Left ventricle myocardium inferior (tissue), 1 donor: ENCODE results near the gene NCL. TPM values are rescaled to one million over a fixed set of nuclear protein-coding genes. Genes with fewer than 3 reads are reported as not detected.

Experiments used
- DNase-seq: peaks from one replicate; pipeline ENCODE4 v3.0.0-alpha.2; 2020
- H3K27ac ChIP-seq: fragments of 200-600 bp; replicated peaks from 2 replicates; pipeline ENCODE4 v1.8.0; 2021
- H3K27me3 ChIP-seq: fragments of 200-600 bp; 2 replicates; pipeline ENCODE4 v1.8.0; 2021; ENCODE audit warnings: low read depth
- H3K36me3 ChIP-seq: fragments of 200-600 bp; 2 replicates; pipeline ENCODE4 v1.8.0; 2021
- H3K4me1 ChIP-seq: fragments of 200-600 bp; 2 replicates; pipeline ENCODE4 v1.8.0; 2021
- H3K4me3 ChIP-seq: fragments of 200-600 bp; 2 replicates; pipeline ENCODE4 v1.8.0; 2021; ENCODE audit warnings: mild to moderate bottlenecking, moderate library complexity
- H3K9me3 ChIP-seq: fragments of 200-600 bp; replicated peaks from 2 replicates; pipeline ENCODE4 v1.8.0; 2021
- intact Hi-C: fragments of 100-400 bp; cut with micrococcal nuclease; formaldehyde crosslinking; loops from one replicate; pipeline ENCODE4 v1.11.0; 2022
- long read RNA-seq: library from polyadenylated mRNA; unstranded; transcript quantifications from one replicate; pipeline ENCODE4 v2.0.0, GENCODE V29; 2021
- total RNA-seq: library from RNA; stranded (reverse); fragmentation: NEBNext Ultra II Directional; extraction: Animal tissue kit (Norgen Biotek cat#: 25700); gene quantifications from one replicate; pipeline ENCODE4 v1.2.1, GENCODE V29; 2021
- TF ChIP-seq, protein P1 (sequence below): fragments of 200-600 bp; IDR thresholded peaks from 2 replicates; pipeline ENCODE4 v1.8.0; 2021; ENCODE audit warnings: antibody characterized with exemption, mild to moderate bottlenecking, borderline replicate concordance
- donor health status: DM: no; HTN: yes; CAD: no; lungs with severe emphysema.

NCL gene, protein sequence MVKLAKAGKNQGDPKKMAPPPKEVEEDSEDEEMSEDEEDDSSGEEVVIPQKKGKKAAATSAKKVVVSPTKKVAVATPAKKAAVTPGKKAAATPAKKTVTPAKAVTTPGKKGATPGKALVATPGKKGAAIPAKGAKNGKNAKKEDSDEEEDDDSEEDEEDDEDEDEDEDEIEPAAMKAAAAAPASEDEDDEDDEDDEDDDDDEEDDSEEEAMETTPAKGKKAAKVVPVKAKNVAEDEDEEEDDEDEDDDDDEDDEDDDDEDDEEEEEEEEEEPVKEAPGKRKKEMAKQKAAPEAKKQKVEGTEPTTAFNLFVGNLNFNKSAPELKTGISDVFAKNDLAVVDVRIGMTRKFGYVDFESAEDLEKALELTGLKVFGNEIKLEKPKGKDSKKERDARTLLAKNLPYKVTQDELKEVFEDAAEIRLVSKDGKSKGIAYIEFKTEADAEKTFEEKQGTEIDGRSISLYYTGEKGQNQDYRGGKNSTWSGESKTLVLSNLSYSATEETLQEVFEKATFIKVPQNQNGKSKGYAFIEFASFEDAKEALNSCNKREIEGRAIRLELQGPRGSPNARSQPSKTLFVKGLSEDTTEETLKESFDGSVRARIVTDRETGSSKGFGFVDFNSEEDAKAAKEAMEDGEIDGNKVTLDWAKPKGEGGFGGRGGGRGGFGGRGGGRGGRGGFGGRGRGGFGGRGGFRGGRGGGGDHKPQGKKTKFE
- 262 TPM for total RNA-seq
- long read RNA-seq, full-length matches to known transcripts: 184 of 207 reads
- long read RNA-seq, partial matches to known transcripts: 14 of 207 reads
- long read RNA-seq, other reads (novel, unspliced or antisense): 9 of 207 reads

DNA sequence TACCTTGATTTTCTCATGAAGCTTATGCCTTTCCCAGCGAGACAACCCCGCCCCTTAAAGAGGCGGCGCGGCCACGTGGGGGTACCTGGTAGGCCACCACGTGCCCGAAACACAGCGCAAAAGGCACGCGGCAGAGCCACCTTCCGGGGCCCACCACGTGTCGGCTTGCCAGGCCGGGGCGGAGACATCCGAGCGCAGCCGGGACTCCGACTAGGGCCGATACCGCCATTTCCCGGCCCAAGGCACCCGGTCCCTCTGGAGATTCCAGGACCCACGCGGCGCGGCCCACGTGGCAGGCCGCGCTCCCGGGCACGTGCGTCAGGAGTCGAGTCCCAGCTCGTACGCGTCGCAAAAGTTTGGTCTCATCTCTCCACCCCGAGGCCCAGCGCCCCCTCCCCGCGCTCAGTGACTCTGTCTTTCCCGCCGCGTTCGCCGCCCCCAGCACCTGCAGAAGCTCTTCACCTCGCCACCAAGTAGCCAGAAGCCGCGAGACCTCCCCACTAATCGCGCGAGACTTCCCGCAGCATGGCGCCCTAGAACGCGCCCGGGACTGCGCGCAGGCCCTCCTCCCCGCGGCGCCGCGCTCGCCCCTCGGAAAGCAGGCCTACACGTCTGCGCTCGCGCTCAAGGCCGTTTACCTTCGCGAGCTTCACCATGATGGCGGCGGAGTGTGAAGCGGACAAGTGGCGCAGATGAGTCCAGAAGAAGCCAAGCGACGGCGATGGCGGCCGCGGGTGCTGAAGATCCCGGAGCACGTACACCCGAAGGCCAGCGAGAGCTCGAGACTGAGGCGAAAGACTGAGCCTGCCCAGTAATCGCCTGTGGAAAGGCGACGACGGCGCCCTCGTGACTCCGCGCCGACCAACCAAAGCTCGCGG, at the start of gene NCL:
TSS of gene NCL (minus strand) at position 787 of the 878 bp plus-strand sequence. CDS start at position 656, 131 bp downstream.
- Histone ChIP-seq H3K9me3 (no peaks in the 10 kb centered on the region), H3K36me3 (peaks cover 40% of the 10 kb centered on the region), H3K4me3 (peak within 1 kb of the TSS; percentile 86), H3K27me3 (no peaks in the 10 kb centered on the region), H3K4me1 (peaks cover 63% of the 10 kb centered on the region), H3K27ac (peak within 1 kb of the TSS; percentile 97)
- TF ChIP-seq, protein P1, sequence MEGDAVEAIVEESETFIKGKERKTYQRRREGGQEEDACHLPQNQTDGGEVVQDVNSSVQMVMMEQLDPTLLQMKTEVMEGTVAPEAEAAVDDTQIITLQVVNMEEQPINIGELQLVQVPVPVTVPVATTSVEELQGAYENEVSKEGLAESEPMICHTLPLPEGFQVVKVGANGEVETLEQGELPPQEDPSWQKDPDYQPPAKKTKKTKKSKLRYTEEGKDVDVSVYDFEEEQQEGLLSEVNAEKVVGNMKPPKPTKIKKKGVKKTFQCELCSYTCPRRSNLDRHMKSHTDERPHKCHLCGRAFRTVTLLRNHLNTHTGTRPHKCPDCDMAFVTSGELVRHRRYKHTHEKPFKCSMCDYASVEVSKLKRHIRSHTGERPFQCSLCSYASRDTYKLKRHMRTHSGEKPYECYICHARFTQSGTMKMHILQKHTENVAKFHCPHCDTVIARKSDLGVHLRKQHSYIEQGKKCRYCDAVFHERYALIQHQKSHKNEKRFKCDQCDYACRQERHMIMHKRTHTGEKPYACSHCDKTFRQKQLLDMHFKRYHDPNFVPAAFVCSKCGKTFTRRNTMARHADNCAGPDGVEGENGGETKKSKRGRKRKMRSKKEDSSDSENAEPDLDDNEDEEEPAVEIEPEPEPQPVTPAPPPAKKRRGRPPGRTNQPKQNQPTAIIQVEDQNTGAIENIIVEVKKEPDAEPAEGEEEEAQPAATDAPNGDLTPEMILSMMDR: no peak
- intact Hi-C loops: no loop called here
- peak; percentile 86 for DNase-seq

DNA sequence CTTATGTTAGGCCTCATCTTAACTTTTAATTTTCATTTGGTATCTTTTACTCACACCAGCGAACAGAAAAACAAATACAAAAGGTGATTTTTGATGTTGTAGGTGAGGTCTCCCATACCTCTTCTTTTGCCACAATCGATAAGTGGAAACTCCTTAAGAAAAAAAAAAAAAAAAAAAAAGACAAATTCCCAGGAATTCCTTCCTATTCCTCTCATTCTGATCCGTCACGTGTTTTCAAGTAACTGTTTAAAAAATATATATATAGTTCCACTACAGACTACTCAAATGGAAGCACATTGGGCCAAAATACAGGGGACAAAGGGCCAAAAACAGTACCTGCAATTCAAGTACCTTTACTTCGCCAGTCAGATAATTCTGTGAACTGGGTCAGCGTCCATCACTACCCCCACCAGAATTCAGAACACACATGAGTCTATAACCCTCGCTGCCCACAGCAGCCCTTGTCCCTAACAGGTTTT, 49.5 kb upstream of the NCL start:
- Histone ChIP-seq H3K36me3 (no peaks in the 10 kb centered on the region), H3K9me3 (no peaks in the 10 kb centered on the region), H3K27ac (peak overlapping the region; percentile 91), H3K4me1 (peaks cover 20% of the 10 kb centered on the region), H3K4me3 (peak overlapping the region; percentile 79), H3K27me3 (no peaks in the 10 kb centered on the region)
- intact Hi-C loops: no loop called here
- DNase-seq: no peak
- TF ChIP-seq, protein P1: no peak

DNA sequence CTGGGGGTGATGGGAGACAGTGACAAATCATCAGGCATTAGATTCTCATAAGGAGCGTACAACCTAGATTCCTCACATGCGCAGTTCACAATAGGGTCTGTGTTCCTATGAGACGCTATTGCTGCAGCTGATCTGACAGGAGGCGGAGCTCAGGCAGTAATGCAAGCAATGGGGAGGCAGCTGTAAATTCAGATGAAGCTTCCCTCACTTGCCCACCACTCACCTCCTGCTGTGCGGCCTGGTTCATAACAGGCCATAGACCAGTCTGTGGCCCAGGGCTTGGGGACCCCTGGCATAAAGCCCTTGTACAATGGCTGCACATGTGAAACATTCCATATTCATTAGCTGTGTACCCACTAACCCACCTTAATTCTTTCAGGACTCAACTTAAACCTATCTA, 47.9 kb upstream of the NCL start:
- H3K4me1 ChIP-seq: peaks cover 20% of the 10 kb centered on the region
- H3K4me3 ChIP-seq: no peak overlapping the region
- DNase-seq: no peak
- no peaks in the 10 kb centered on the region for H3K9me3 ChIP-seq
- H3K27me3 ChIP-seq: no peaks in the 10 kb centered on the region
- no peaks in the 10 kb centered on the region for H3K36me3 ChIP-seq
- TF ChIP-seq, protein P1: no peak
- intact Hi-C loops: no loop called here
- H3K27ac ChIP-seq: peak overlapping the region; percentile 91

DNA sequence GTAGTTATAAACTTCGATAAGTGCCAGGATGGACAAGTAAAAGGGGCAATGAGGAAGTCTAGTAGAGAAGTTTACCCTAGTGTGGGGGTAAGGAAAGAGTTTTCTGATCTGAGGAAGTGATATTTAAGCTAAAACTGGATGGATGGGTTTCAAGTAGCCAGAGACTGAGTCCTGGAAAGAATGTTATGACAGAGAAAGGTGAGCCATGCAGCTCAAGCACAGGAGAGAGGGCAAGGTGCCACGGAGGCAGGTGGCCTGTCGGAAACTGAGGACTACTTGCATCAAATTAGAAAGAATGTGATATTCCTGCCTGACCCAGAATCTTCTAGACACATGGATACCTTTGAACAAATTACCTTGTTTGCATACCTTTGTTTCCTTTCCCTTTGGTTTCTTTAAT, 39.5 kb upstream of the NCL start:
- Histone ChIP-seq H3K4me1 (no peaks in the 10 kb centered on the region), H3K9me3 (no peaks in the 10 kb centered on the region), H3K36me3 (peaks cover 10% of the 10 kb centered on the region), H3K27ac (no peak overlapping the region), H3K27me3 (no peaks in the 10 kb centered on the region), H3K4me3 (no peak overlapping the region)
- TF ChIP-seq, protein P1: no peak
- intact Hi-C loops: no loop called here
- DNase-seq: no peak

DNA sequence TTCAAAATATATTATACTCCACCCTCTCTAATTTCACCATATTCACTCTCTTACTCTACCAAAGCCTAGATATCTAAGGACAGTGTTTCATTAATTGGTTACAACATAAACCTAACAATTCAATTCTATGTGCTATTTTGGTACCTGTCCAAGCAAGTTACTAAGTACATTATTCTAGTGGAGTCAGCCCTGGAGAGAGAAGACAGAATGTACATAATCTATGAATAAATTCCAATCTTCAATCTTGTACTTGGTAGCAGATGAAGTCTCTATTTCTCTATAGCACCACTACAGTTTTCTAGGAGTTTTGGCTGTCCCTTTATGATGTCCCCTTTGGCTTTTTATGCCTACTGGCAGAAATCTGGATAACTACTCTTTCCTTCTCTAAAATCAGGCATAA, 38.3 kb upstream of the NCL start:
- Histone ChIP-seq H3K4me3 (no peak overlapping the region), H3K27ac (no peak overlapping the region), H3K4me1 (no peaks in the 10 kb centered on the region), H3K9me3 (no peaks in the 10 kb centered on the region), H3K27me3 (no peaks in the 10 kb centered on the region), H3K36me3 (peaks cover 10% of the 10 kb centered on the region)
- DNase-seq: no peak
- TF ChIP-seq, protein P1: no peak
- intact Hi-C loops: no loop called here
